Measurements from ENCODE around the gene SLC4A2. TPM values are rescaled to one million over a fixed set of nuclear protein-coding genes. Genes with fewer than 3 reads are reported as not detected.

Gene SLC4A2
- total RNA-seq, 2 donors from 2014 or later, result 55.3 to 114 TPM

- Histone ChIP-seq H3K27me3 (no peaks in the 10 kb centered on the region), H3K27ac (no peak overlapping the region), H3K4me1 (peaks cover 0 to 51% of the 10 kb centered on the region in 2 donors), H3K36me3 (no peaks in the 10 kb centered on the region), H3K9me3 (no peaks in the 10 kb centered on the region), H3K4me3 (no peak overlapping the region)
- DNase-seq (ENCODE audit: low spot score), result no peak
- TF ChIP-seq CTCF (IDR thresholded peaks at IDR 0.05), result no peak
Measured at GRCh38 chr7:151012031-151012692, 47.2 kb upstream of the SLC4A2 start.

GRCh38 chr7:151012911-151013347 lies 46.5 kb upstream of the SLC4A2 start:
- Histone ChIP-seq H3K27me3 (no peaks in the 10 kb centered on the region), H3K36me3 (no peaks in the 10 kb centered on the region), H3K4me3 (peak overlapping the region; percentile 21 to 39), H3K27ac (no peak overlapping the region), H3K4me1 (peaks cover 0 to 48% of the 10 kb centered on the region in 2 donors), H3K9me3 (no peaks in the 10 kb centered on the region)
- TF ChIP-seq CTCF (IDR thresholded peaks at IDR 0.05), result peak; percentile 32 to 59
- DNase-seq (ENCODE audit: low spot score), result no peak

GRCh38 chr7:151013356-151013732 lies 46.0 kb upstream of the SLC4A2 start:
- no peaks in the 10 kb centered on the region for H3K36me3 ChIP-seq
- H3K9me3 ChIP-seq, result no peaks in the 10 kb centered on the region
- no peak overlapping the region for H3K27ac ChIP-seq
- peak overlapping the region; percentile 21 to 39 for H3K4me3 ChIP-seq
- TF ChIP-seq CTCF (IDR thresholded peaks at IDR 0.05), result no peak
- H3K4me1 ChIP-seq, result peaks cover 0 to 48% of the 10 kb centered on the region in 2 donors
- DNase-seq (ENCODE audit: low spot score), result no peak
- H3K27me3 ChIP-seq, result no peaks in the 10 kb centered on the region

GRCh38 chr7:151013733-151014497 lies 45.5 kb upstream of the SLC4A2 start:
- Histone ChIP-seq H3K4me1 (peaks cover 0 to 48% of the 10 kb centered on the region in 2 donors), H3K36me3 (no peaks in the 10 kb centered on the region), H3K4me3 (peak overlapping the region; percentile 21 to 39), H3K27ac (no peak overlapping the region), H3K27me3 (no peaks in the 10 kb centered on the region), H3K9me3 (no peaks in the 10 kb centered on the region)
- TF ChIP-seq CTCF (IDR thresholded peaks at IDR 0.05), result no peak
- peak; percentile 81 for DNase-seq (ENCODE audit: low spot score)

GRCh38 chr7:151014950-151015349 lies 44.4 kb upstream of the SLC4A2 start:
- Histone ChIP-seq H3K4me1 (peaks cover 0 to 46% of the 10 kb centered on the region in 2 donors), H3K4me3 (no peak overlapping the region), H3K27ac (no peak overlapping the region), H3K27me3 (no peaks in the 10 kb centered on the region), H3K36me3 (no peaks in the 10 kb centered on the region), H3K9me3 (no peaks in the 10 kb centered on the region)
- DNase-seq (ENCODE audit: low spot score), result no peak
- no peak for TF ChIP-seq CTCF (IDR thresholded peaks at IDR 0.05)
